HTR-8/SVneo (cell line): ENCODE results near the gene COMMD1.
"Not testable (repeated sequence)": the region's sequence is repeated elsewhere in the genome, so short reads cannot be mapped to it uniquely, and the experiment has no call there.

Experiments used
- DNase-seq: peaks from one replicate; pipeline ENCODE4 v3.0.0; 2011; ENCODE audit warnings: low spot score, mixed read lengths; ENCODE audit not compliant: insufficient read length
- FAIRE-seq: peaks from 2 replicates; lab custom pipeline; 2011; peaks lifted over from hg19 to GRCh38; lab: Jason Lieb, UNC

COMMD1 gene

DNA sequence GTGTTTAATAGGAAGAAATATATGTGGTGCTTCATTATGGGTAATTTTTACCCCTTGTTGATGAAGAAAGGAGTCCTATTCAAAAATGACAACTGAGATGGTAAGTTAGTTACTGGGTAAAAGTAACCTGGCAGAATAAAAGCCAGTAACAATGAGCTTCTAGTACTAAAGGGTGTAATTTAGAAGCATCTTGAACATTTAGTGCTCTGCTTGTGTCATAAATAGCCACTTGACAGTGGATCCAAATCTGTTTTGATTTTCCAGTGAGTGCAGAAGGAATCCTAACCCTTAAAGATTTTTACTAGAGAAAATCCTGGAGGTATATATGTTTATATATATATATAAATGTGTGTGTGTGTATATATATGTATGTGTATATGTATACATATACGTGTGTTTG lies 15.1 kb downstream of the COMMD1 start:
- FAIRE-seq (no peak), DNase-seq (no peak)

DNA sequence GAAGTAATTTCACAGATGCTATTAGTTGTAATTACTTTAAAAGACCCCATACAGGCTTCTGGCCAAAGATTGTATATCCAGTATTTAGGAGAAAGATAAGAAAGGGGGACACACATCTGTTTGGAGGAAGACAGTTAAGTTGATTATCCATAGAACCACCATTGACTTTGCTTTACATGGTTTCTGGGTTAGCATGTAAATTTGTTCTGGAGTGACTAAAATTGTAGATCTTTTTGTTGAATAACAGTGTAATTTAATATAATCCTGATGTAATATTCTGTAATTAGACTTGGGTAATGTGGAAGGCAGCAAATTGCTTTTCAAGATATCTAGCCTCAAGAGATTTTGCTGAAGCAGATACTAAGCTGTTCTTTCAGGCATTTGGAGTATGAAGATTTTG lies 17.2 kb downstream of the COMMD1 start:
- DNase-seq, result no peak
- FAIRE-seq, result no peak

DNA sequence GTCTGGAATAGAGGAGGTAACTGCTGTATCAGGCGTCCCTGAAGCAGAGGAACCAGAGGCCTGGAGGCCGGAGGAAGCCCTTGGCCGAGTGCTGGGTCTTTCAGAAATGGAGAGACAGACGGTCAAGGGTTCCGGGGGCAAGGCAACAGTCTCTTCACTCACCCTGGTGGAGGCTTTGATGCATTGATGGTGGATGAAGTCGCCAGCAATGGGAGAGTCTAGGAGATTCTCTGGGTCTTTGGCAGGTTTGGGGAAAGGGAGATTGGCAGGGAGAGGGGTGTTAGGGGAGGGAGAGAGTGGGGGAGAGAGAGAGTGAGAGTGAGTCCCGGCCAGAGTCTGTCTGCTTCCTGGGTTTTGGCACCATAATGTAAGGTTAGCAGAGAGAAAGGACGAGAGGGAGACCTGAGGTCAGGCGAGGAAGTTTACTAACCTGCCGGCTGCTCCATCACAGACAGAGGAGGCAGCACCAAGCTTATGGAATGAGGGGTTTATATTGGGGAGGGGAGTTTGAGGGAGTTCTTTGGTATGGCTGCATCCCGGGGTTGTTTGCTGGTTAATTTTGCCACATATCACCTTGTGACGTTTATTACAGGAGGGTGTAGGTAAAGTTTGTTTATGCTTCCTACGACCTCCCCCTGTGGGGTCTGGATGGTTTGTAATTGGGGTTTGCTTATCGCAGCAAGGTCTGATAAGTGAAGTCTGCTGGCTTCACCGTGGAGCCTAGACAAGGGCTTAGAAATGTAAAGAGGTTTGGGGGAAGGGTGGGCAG lies 19.6 kb downstream of the COMMD1 start:
- FAIRE-seq (no peak), DNase-seq (no peak)

DNA sequence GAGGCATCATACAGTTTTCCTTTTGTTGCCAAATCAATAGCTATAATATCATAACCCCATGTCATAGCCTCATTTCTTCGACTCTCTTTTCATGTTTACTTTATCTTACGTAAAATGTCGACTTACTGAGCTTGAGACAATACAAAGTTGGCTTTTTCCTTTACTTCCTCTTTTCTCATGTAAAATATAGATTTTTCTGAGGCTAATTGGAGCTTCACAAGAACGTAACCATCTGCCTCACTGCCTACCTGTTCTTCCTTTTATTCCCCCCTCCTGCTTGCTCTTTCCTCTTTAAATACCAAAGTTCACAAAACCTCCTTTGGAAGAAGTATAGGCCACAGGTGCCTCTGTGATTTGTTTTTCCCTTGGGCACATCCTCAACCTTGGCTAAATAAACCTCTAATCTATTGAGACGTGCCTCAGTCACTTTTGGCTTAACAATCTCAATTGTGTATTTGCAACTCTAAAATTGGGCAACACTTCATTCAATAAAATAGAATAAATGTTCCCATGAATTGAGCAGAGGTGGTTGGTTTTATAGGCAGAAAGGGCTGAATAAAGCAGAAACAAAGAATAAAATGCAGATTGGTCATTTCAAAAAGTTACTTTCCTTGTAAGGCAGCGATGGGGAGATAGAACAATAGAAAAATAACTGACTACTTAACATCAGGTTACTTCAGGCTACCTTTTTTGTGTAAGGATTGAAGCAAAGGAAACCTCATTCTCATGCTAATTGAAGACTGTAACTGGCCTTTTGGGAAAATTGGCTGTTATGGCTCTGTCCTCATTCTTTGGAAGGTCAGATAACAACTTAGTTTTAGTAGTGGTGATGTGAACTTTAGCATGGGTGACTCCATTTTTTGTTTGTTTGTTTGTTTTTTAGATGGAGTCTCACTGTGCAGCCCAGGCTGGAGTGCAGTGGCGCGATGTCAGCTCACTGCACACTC lies 21.3 kb downstream of the COMMD1 start:
- DNase-seq (no peak), FAIRE-seq (no peak)

DNA sequence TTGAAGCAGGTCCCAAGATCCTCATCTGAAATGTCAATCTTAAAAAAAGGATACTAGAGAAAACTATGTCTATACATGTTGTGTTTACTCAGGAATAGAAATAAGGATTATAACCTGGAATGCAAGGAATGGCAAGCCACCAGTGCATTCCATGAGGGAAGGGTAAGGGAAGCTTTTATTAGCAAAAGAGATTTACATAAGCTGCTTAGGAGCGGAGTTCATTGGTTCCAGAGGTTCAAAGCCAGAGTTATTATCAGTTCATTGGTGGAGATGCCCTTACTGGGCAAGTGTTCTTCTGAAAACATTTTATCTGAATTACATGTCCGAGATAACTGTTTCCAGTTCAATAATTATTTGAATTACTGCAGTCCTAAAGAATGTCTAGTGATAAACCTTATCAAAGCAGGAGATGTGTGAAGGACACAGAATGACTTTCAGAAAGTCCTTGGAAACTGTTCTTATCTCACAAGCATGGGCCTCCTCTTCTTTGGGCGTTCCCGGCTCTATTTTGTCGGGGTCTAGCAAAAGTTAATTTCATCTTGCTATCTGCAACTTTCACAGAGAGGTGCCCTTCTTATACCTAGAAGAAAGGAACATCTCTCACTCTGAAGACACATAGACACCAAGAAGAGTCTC lies 23.5 kb downstream of the COMMD1 start:
- FAIRE-seq (no peak), DNase-seq (no peak)

DNA sequence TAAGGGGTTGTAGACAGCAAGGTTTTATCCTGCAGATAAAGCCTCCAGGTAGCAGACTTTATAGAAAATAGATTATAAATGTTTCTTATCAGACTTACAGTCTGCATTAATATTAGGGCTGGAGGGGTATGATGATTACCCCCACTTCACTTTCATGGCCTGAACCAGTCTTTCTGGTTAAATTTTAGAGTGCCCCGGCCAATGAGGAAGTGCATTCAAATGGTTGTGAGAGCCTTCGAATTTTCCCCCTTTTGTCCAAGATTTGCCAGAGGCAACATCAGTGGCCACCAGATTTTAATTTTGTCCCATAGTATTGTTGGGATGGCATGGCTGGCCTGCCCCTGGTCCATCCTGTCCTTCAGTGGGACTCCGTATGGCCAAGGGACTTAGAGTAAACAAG lies 31.6 kb downstream of the COMMD1 start:
- FAIRE-seq (no peak), DNase-seq (no peak)

DNA sequence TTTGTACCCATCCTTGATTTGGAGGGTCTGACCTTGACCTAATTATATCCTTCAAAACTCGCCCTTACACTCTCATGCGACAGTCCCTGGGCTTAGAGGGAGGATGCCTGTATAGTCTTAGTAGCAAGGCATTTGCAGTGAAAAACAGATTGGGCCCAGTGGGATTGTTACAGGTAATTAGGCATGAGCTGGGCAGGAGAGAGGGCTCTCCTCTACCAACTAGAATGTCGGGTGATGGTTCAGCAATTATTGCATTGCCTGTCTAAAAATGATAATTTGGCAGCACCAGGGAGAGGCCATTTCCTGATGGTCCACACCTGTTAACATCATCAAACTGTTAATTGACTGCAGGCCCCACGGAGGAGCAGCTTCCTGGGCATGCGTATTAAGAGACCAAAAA lies 32.4 kb downstream of the COMMD1 start:
- no peak for FAIRE-seq
- no peak for DNase-seq

DNA sequence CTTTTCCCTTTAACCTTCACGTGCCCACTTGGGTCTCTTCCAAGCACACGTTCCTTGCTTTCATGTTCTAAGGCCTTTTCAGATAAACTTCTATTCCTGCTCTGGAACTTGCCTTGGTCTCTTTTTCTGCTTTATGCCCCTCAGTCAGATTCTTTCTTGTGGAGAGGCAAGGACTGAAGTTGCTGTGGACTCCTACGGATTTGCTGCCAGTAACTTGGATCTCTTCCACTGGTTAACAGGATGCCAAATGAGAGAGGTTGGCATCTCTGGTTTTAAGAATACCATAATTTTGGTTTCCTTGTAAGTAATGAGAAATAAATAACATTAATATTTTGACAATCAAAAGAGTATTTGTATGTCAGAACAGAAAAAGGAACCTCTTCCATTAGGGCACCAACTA lies 33.0 kb downstream of the COMMD1 start:
- FAIRE-seq (no peak), DNase-seq (no peak)

DNA sequence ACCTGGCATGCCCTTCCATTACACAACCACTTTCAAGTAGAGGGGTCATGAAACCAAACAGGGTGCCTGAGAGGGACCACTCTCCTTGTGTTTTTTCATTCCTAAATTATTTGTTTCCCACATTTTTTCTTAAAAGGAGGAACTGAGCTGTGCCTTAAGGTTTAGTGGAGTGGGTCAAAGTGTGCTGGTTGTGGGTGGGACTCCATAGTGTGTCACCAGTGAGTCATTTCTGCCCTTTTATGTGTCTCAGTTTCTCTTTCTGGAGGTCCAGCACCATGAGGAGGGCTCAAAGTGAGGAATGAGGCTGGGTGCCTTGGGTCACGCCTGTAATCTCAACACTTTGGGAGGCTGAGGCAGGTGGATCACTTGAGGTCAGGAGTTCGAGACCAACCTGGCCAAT lies 37.8 kb downstream of the COMMD1 start:
- DNase-seq, result no peak
- no peak for FAIRE-seq

DNA sequence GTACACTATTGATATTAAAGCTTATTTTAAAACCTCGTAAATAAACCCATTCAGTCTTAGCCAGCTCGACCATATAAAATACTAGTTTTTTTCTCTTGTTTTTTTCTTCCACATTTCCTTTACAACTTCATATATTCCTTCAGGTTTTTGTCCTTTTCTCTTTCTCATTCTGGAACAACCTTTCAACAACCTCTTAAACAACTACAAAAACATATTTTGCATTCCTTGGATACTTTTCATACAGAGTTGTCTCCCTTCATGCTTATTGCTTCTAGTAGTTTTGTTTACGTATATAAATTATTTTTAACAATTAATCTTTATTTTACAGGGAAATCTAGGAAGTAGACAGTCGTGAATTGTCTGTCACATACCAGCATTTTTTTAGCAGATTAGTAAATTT lies 41.2 kb downstream of the COMMD1 start:
- DNase-seq (no peak), FAIRE-seq (no peak)

DNA sequence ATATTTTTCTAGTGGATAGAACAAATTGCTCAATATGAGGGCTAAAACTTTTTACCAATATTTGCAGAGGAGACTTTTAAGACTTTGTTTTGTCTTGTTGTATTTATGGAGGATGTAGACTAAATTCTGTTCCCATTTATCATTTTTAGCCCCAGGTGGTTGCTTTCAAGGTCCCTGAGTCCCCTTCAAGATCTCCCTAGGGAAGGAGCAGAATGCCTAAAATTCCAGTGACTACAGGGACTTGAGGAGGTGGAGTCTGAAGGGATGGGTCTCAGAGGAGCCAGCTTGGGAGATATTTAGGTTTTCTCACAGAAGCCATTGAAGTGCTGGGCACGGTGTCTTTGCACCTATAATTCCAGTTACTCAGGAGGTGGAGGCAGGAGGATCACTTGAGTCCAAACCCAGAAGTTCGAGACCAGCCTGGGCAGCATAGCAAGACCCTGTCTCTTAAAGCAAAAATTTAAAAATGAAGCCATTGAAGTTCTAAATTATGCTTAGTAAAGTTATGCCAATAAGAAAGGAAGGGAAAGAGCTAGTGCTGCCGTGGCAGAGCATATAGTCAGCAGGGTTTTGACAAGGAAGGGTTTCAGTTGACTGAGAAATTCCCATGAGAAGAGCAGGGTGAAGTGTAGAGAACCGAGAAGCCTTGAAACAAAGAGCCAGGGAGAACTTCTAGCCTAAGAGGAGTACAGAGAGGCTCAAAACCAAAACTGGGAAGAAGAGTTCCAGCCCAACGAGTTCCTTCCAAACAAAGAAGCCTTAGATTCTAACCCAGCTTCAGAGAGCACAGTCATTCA lies 43.4 kb downstream of the COMMD1 start:
- FAIRE-seq (no peak), DNase-seq (no peak)

DNA sequence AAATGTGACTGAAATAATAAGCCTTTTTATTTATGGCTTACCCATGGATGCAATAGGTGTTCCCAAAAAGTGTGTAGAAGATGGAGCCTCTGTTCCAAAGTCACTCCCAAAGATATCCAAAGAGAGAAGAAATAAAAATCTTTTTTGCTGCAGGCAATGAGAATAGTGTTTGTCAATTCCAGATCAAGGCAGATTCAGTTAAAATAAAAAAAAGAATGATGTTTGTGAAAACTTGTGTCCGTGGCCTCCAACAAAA lies 43.9 kb downstream of the COMMD1 start:
- FAIRE-seq (no peak), DNase-seq (no peak)

DNA sequence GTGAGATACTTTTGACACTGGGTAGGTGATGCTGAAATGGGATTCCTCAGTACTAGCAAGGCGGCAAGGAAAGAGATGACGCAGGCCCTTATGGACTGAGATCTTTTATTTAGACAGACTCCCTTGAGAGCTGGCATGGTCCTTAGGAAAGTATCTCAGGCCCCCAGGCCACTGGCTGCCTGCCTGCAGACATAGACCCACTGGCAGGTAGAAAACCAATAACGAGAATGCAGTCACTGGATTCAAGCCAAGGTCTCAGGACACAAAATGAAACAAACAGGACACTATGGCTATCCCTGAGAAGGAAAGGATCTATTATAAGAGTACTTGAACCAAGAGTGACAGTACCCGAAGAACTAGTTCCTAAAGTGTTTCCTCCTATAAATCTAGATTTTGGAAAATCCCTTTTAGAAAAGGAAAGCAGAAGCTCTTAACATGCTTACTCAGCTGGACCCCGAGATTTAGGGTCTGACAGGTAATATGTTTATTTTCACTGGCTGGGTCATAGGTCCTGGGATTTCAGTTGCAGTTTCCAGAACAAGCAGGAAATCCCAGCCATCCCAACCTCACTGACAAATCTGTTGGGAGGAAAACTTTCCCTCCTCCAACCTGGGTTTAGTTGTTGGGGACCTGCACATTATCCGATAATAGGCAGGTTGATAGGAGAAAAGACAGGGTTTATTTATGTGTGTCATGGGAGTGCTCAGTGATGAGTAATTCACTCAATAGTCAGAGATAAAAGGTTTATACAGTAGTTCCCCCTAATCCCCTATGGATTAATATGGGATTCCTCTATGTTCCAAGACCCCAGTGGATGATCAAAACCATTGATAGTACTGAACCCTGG lies 44.5 kb downstream of the COMMD1 start:
- FAIRE-seq (no peak), DNase-seq (no peak)

DNA sequence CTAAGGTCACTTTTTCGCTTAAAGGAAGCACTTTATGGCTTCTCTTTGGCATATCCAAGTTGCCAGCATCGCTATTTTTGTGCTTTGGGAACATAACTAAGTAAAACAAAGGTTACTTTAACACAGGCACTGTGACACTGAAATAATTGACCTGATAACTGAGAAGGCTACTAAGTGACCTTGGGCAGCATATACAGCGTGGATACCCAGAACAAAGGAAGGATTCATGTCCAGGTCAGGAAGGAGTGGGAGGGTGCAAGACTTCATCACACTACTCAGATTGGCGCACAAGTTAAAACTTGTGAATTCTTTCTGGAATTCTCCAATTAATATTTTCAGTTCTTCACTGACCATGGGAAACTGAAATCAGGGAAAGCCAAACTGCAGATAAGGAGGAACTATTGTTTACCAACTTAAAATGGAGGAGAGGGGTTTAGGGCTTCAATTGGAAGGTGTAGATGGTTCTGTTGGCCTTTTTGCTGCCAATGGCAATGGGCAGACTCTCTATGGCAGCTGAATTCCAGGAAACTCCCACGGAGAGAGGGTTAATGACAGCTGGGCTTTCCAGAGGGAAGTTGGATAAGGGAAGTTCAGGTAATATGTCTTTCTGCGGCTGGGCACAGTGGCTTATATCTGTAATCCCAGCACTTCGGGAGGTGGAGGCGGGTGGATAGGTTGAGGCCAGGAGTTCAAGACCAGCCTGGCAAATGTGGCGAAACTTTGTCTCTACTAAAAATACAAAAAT lies 45.3 kb downstream of the COMMD1 start:
- no peak for FAIRE-seq
- no peak for DNase-seq

DNA sequence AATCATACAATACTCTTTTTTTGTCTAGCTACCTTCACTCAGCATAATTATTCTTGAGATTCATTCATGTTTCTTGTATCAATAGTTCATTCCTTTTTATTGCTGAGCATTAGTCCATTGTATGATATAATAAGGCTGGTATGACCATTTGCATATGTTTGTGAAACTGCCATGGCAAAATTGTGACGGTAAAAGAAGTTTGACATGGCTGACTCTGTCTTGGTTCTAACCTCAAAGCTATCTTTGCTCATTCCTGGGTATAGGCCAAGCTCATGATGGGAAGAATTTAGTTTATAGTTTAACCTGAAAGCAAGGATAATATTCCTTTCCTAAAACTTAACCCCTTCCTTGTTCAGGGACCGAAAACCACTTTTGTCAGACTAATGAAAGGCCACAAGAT lies 46.4 kb downstream of the COMMD1 start:
- DNase-seq (no peak), FAIRE-seq (no peak)

DNA sequence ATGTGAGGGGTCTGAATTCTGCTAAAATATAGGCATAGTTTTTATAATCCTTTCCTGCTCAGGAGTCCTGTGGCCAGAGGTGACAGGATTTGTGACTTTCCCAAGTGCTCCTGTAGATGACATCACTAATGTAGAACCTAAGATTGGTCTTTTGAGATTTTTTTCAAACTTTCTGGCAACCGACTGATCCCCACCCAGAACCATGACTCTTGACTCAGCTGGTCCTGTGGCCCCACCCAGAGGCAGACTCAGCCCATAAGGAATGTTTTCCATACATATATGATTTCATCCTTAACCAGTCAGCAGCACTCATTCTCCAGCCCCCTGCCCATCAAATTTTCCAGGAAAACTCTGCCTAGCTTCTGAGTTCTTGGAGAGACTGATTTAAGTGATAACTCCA lies 46.8 kb downstream of the COMMD1 start:
- DNase-seq, result no peak
- FAIRE-seq, result no peak

DNA sequence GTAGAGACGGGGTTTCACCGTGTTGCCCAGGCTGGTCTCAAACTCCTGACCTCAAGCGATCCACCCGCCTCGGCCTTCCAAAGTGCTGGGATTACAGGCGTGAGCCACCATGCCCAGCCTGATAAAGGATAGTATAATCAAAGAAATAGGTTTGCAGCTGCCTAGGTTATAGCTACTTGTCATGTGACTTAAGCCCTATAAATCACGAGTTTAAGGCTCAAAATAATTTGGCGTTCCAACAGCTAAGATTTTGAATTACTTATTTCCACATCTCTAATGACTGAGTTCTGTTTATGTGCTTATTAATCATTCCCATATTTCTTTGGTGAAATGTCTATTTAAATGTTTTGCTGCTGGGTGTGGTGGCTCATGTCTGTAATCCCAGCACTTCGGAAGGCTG lies 49.4 kb downstream of the COMMD1 start:
- not testable (repeated sequence) for FAIRE-seq, DNase-seq

DNA sequence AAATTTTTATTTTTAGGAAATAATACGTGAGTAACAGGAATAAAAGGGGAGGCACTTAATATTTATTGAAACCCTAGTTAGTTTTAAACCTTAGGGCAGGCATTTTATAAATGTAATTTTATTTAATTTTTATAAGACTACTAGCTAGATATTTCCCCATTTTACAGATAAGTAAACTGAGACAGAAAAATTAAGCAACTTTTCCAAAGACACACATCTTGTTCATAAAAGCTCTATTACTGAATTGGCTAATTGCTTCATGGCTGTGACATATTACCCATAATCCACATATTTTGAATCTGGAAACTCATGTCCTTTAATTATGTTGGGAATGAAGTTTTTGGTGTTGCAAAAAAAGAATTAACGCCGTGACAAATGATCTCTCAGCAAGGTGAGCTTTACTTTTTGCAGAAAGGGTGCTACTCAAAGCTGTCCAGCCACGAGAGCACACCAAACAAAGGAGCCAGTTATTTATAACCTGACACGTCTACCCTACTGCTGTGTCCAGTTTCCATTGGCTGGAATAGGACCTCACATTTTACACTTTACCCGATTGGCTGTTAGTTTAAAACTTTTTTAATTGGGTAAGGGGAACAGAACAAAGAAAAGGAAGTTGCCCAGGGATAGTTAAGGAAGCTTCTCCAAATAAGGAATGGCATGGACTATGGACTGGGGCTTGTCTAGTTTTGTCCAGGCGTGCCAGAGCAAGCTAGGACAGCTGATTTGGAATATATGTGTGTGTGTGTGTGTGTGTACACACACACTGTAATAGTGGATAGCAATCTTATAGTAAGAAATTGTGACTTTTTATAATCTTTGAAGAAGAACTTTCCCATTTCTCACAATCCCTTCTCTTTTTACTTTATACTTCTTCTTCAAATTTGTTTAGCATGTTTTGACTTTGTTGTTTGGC lies 54.2 kb downstream of the COMMD1 start:
- no peak for DNase-seq
- no peak for FAIRE-seq
